MCF 10A (cell line): ENCODE measurements around the gene ITGB4. TPM values are rescaled to one million over a fixed set of nuclear protein-coding genes. Genes with fewer than 3 reads are reported as not detected.
"Not testable (repeated sequence)": the region's sequence is repeated elsewhere in the genome, so short reads cannot be mapped to it uniquely, and the experiment has no call there.

Experiments used
- BruUV-seq: library from RNA; stranded (reverse); fragments of 400-500 nt; replicated peaks from 2 replicates; lab custom pipeline; 2021; lab: Mats Ljungman, UMichigan
- CTCF ChIA-PET: fragments of 300-600 bp; sonication (Branson Sonifier 250); formaldehyde crosslinking; extraction: SDS; loops from one replicate; lab custom pipeline; 2021; ENCODE audit warnings: antibody characterized with exemption, inconsistent platforms; lab: Yijun Ruan, JAX
- POLR2A ChIA-PET: fragments of 300-600, 350-650 bp; sonication (Branson Sonifier 250); formaldehyde crosslinking; extraction: SDS; loops from one replicate; lab custom pipeline; 2020; ENCODE audit warnings: antibody characterized with exemption, inconsistent platforms; lab: Yijun Ruan, JAX
- DNase-seq: peaks from one replicate; pipeline ENCODE4 v3.0.0-alpha.2; 2018; ENCODE audit not compliant: unreplicated experiment
- H3K27ac Mint-ChIP-seq: one replicate; pipeline ENCODE4 v1.8.0; 2022; ENCODE audit warnings: mild to moderate bottlenecking, low read depth, mixed read lengths; ENCODE audit not compliant: unreplicated experiment
- H3K27me3 Mint-ChIP-seq: one replicate; pipeline ENCODE4 v1.8.0; 2022; ENCODE audit warnings: mixed read lengths; ENCODE audit not compliant: insufficient read depth, unreplicated experiment
- H3K36me3 Mint-ChIP-seq: one replicate; pipeline ENCODE4 v1.8.0; 2022; ENCODE audit warnings: mild to moderate bottlenecking, moderate library complexity, mixed read lengths; ENCODE audit not compliant: insufficient read depth, unreplicated experiment
- H3K4me1 Mint-ChIP-seq: one replicate; pipeline ENCODE4 v1.8.0; 2022; ENCODE audit warnings: mixed read lengths; ENCODE audit not compliant: insufficient read depth, unreplicated experiment
- H3K4me3 Mint-ChIP-seq: one replicate; pipeline ENCODE4 v1.8.0; 2022; ENCODE audit warnings: mild to moderate bottlenecking, moderate library complexity, mixed read lengths; ENCODE audit not compliant: unreplicated experiment
- H3K9me3 Mint-ChIP-seq: one replicate; pipeline ENCODE4 v1.8.0; 2022; ENCODE audit warnings: mixed read lengths; ENCODE audit not compliant: unreplicated experiment
- CTCF ChIP-seq: fragments of 200-600 bp; IDR thresholded peaks from one replicate; pipeline ENCODE4 v1.8.0; 2022; ENCODE audit warnings: antibody characterized with exemption, mild to moderate bottlenecking; ENCODE audit not compliant: unreplicated experiment
- intact Hi-C: fragments of 100-400 bp; cut with micrococcal nuclease; formaldehyde crosslinking; loops from 2 replicates; pipeline ENCODE4 v1.14.1; 2022
- total RNA-seq: library from RNA; stranded (reverse); gene quantifications from 2 replicates; pipeline ENCODE4 v1.2.3, GENCODE V29; 2022

ITGB4 gene
- total RNA-seq, 1 experiment from 2014 or later: 1,054 TPM

- BruUV-seq: no TSS peak
- Mint-ChIP-seq H3K4me1 (peaks cover 18% of the 10 kb centered on the region), H3K27me3 (no peaks in the 10 kb centered on the region), H3K4me3 (peak overlapping the region; percentile 93), H3K27ac (peak overlapping the region; percentile 11), H3K9me3 (no peaks in the 10 kb centered on the region), H3K36me3 (peaks cover 49% of the 10 kb centered on the region)
- no peak for TF ChIP-seq CTCF
- POLR2A ChIA-PET: interaction anchor here (0.8 to 8.0 kb wide), 28 partner anchors 9 to 120 kb away, joined by 3 to 153 read pairs (median 8); partner anchors contain the start of genes GALK1, RECQL5, SAP30BP and TRIM47
- no peak for DNase-seq
- intact Hi-C loops: loop anchor here (5.0 kb wide), 1 partner anchor 41 kb away; no protein-coding TSS in a partner anchor
- CTCF ChIA-PET: interaction anchor here (1.0 to 2.2 kb wide), 5 partner anchors 12 to 143 kb away, joined by 3 to 7 read pairs (median 5); partner anchors contain the start of genes GALK1, SMIM5 and WBP2
These were observed 55.4 kb downstream of the ITGB4 start for GRCh38 chr17:75776386-75777295.

GRCh38 chr17:75777296-75777922 lies 56.1 kb downstream of the ITGB4 start:
- BruUV-seq: no TSS peak
- Mint-ChIP-seq H3K27ac (peak overlapping the region; percentile 11), H3K36me3 (peaks cover 49% of the 10 kb centered on the region), H3K27me3 (no peaks in the 10 kb centered on the region), H3K9me3 (no peaks in the 10 kb centered on the region), H3K4me1 (peaks cover 18% of the 10 kb centered on the region), H3K4me3 (peak overlapping the region; percentile 93)
- DNase-seq: no peak
- CTCF ChIA-PET: interaction anchor here (0.6 to 1.1 kb wide), 7 partner anchors 12 to 144 kb away, joined by 3 to 7 read pairs (median 4); partner anchors contain the start of genes GALK1 and SMIM5
- intact Hi-C loops: loop anchor here (5.0 kb wide), 1 partner anchor 40 kb away; no protein-coding TSS in a partner anchor
- TF ChIP-seq CTCF: no peak
- POLR2A ChIA-PET: interaction anchor here (0.6 to 8.0 kb wide), 22 partner anchors 8 to 119 kb away, joined by 3 to 153 read pairs (median 6); partner anchors contain the start of genes GALK1, RECQL5, SAP30BP and TRIM47

GRCh38 chr17:75778066-75778860 lies 57.0 kb downstream of the ITGB4 start:
- peaks cover 18% of the 10 kb centered on the region for H3K4me1 Mint-ChIP-seq
- DNase-seq, H3K27me3 Mint-ChIP-seq, H3K9me3 Mint-ChIP-seq: not testable (repeated sequence)
- ChIA-PET CTCF (interaction anchor here (0.6 to 1.1 kb wide), 6 partner anchors 13 to 127 kb away, joined by 3 to 5 read pairs (median 4); no protein-coding TSS in a partner anchor), POLR2A (interaction anchor here (0.6 to 8.0 kb wide), 20 partner anchors 7 to 201 kb away, joined by 3 to 153 read pairs (median 4); partner anchors contain the start of genes ACOX1, GALK1, TEN1 and TRIM47)
- H3K36me3 Mint-ChIP-seq: peaks cover 49% of the 10 kb centered on the region
- H3K4me3 Mint-ChIP-seq: peak overlapping the region; percentile 93
- H3K27ac Mint-ChIP-seq: peak overlapping the region; percentile 100
- TSS peak; percentile 47 for BruUV-seq
- intact Hi-C loops: loop anchor here (2.0 to 5.0 kb wide), 2 partner anchors 39 to 99 kb away; no protein-coding TSS in a partner anchor
